GM12874 (cell line): ENCODE measurements around the gene SPAG8.

Experiments used
- TF ChIP-seq, protein P1 (sequence below): IDR thresholded peaks from 2 replicates; pipeline ENCODE4 v1.5.1; 2011; ENCODE audit warnings: low read depth, mild to moderate bottlenecking, control low read depth, low read length, moderate library complexity; ENCODE audit not compliant: insufficient read depth

Gene SPAG8

DNA sequence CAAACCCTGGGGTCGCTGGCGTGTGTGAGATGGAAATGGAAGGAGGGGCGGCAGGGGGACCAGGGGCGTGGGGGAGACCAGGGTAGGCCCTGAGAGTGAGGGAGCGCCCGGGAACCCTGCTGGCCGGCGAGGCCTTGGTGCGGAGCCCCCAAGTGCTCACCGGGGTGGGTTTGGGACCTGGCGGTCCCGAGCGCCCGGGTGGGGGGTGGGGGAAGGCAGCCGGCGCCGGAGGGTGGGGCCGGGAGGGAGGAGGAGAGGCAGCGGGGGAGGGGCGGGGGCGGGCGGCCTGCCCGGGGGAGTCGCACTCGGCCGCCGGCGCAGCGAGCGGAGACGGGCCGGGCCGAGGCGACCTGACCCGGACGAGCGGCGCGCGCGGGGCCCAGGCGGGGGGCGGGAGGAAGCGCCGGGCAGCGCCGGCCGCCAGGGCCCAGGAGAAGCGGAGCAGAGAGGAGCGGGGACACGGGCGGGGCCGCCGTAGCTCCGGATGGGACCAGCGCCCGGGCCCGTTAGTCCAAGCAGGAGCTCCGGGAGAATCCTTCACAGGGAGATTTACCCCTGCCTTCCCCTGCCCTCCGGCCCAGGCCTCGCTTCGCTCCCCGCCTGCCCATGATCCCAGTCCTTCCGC is 20.7 kb downstream of the SPAG8 start, which contains the start of gene NPR2:
NPR2 (plus strand) TSS at position 295 of the 625 bp plus-strand sequence. CDS start 818 bp downstream, outside the sequence.
- TF ChIP-seq, protein P1, sequence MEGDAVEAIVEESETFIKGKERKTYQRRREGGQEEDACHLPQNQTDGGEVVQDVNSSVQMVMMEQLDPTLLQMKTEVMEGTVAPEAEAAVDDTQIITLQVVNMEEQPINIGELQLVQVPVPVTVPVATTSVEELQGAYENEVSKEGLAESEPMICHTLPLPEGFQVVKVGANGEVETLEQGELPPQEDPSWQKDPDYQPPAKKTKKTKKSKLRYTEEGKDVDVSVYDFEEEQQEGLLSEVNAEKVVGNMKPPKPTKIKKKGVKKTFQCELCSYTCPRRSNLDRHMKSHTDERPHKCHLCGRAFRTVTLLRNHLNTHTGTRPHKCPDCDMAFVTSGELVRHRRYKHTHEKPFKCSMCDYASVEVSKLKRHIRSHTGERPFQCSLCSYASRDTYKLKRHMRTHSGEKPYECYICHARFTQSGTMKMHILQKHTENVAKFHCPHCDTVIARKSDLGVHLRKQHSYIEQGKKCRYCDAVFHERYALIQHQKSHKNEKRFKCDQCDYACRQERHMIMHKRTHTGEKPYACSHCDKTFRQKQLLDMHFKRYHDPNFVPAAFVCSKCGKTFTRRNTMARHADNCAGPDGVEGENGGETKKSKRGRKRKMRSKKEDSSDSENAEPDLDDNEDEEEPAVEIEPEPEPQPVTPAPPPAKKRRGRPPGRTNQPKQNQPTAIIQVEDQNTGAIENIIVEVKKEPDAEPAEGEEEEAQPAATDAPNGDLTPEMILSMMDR: no peak

DNA sequence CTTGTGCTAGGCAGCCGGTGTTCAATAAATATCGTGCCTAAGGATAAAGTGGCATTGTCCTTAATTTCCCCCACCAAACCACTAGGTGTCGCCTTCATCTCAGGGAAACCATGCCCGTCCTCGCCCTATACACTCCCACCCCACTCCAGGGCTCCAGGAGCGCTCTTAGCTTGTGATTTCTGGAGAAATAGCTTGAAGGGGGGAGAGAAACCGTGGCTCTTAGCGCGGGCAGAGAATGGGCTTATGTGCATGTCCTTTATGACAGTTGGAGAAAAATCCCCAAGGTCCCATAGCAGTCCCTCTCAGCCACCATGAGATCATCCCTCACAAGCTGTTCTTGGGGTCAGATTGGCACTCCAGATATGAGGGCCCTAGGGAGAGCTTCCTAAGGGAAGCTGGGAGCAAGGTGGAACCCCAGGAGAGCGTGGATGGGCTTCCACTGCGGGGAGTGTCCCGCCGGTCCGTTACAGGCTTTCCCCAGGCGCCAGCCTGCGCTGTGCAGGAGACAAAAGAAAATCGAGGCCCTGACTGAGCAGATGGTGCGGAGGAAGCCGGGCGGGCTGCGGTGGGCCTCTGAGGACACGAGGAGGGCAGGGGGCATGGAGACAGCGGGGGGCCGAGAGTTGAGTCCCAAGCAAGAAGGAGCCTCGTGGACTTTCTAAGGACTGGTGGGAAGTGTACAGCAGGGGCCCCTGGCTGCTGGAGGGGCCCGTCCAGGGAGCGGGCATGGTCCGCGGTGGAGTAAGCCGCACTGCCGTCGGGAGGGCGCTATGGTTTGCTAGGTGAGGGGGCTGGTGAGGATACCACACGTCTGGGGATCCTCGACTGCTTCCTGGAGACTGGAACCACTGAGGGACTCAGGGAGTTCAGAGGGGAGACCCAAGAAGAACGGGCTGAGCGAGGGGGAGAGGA is 21.4 kb downstream of the SPAG8 start:
- TF ChIP-seq, protein P1: peak; percentile 78

DNA sequence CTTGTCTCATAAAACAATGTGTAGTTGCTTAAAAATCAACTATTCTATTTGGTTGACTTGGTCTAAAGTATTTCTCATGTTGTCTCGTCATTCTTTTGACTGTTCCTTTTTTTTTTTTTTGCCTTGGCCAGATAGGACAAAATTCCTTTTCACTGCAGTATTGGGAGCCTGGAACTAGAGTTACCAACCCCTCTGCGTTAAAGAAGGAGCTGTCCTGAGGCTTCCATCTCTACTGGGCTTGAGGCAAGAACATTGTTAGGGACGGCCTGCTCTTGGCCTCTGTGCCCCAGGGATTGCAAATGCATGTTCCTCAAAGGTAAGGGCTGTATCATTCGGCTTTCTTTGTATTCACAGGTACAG is 22.1 kb downstream of the SPAG8 start:
- TF ChIP-seq, protein P1: no peak

DNA sequence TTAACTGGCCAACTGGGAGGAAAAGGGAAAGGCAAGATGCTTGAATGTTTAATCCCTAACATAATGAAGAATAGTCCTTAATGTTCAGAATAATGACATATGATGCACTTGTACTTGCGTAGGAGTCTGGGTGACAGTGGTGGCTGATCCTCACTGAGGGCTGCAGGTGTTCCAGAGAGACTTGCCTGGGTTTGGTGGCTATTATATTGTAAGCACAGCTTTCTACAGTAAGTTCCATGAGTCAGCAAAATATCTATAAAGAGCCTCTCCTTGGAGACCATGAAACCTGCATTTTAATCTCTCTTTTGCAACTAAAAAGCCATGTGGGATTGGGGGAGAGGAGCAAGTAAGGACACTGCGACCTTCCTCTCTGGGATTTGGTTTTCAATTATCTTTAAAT is 22.5 kb downstream of the SPAG8 start:
- TF ChIP-seq, protein P1: no peak

DNA sequence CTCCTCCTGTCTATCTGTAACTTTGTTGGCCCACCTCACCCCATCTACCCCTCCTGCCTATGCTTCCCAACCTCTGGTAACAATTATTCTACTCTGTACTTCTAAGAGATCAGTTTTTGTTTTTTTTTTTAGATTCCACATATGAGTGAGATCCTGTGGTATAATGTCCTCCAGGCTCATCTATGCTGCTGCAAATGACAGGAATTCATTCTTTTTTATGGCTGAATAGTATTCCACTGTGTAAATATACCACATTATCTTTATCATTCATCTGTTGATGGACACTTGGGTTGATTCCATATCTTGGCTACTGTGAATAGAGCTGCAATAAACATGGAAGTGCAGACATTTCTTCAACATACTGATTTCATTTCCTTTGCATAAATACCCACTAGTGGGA is 28.6 kb downstream of the SPAG8 start:
- TF ChIP-seq, protein P1: no peak

DNA sequence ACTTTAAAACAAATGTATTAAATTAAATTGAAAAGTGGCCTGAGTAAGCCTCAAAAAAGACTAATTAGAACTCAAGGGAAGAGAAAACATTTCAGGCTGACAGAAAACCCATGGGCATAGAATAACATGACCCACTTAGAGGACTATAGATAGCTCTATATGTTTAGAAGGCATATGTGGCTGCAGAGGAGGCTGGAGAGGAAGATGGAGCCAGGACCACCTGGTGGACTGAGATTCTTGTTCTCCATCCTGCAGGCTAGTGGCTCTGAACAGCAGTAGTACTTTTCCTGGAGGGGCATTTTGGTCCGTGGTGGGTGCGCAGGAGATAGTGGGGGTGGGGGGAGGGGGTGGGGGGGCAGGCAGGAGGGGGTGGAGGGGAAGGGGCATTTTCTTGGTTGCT is 31.0 kb downstream of the SPAG8 start:
- TF ChIP-seq, protein P1: no peak

DNA sequence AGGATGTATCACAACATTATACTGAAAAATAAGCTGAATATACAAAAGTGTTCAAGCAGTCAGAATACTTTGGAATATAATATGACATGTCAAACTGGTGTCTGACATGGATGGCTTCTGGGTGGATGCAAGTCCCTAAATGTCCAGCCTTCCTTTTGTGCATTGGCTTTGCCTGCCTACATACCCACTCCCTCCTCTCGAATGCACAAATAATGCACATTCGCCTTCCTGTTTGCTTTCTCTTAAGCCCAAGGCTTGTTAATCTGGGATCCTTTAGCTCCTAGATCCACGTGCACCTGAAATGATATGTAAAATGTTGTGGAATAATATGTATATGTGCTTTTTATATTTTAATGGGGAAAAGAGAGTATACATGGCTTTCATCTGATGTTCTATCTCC is 33.6 kb downstream of the SPAG8 start:
- TF ChIP-seq, protein P1: no peak
